A673 (cell line): ENCODE data around the gene TSPAN10. TPM values are rescaled to one million over a fixed set of nuclear protein-coding genes. Genes with fewer than 3 reads are reported as not detected.

ENCODE experiments used
- BruUV-seq: library from RNA; stranded (reverse); fragments of 400-500 nt; replicated peaks from 2 replicates; lab custom pipeline; 2021; lab: Mats Ljungman, UMichigan
- CTCF ChIA-PET: fragments of 300-600 bp; sonication (Branson Sonifier 250); formaldehyde crosslinking; loops from one replicate; lab custom pipeline; 2022; ENCODE audit warnings: antibody characterized with exemption; lab: Charles Lee
- POLR2A ChIA-PET: fragments of 300-600 bp; sonication (Branson Sonifier 250); formaldehyde crosslinking; loops from one replicate; lab custom pipeline; 2022; ENCODE audit warnings: antibody characterized with exemption; ENCODE audit not compliant: low non-redundant PET; lab: Charles Lee
- DNase-seq: peaks from one replicate; pipeline ENCODE4 v3.0.0-alpha.2; 2015; ENCODE audit warnings: low spot score
- H3K27ac ChIP-seq: fragments of 200-600 bp; sonication (generic); 2 replicates; pipeline ENCODE4 v1.5.1; 2016; ENCODE audit warnings: mixed run types, low read depth, mild to moderate bottlenecking, mixed read lengths, antibody characterized with exemption, low read length; ENCODE audit not compliant: poor library complexity, severe bottlenecking
- H3K27me3 ChIP-seq: fragments of 200-600 bp; sonication (generic); replicated peaks from 2 replicates; pipeline ENCODE4 v1.6.1; 2017; ENCODE audit warnings: mixed run types, low read depth, mild to moderate bottlenecking, mixed read lengths, antibody characterized with exemption, low read length; ENCODE audit not compliant: insufficient read depth, poor library complexity
- H3K36me3 ChIP-seq: fragments of 200-600 bp; sonication (generic); 2 replicates; pipeline ENCODE4 v1.6.1; 2016; ENCODE audit warnings: mixed run types, mild to moderate bottlenecking, mixed read lengths, antibody characterized with exemption, low read length; ENCODE audit not compliant: insufficient read depth, poor library complexity, severe bottlenecking
- H3K4me1 ChIP-seq: fragments of 200-600 bp; sonication (generic); 2 replicates; pipeline ENCODE4 v1.6.1; 2017; ENCODE audit warnings: mixed run types, mild to moderate bottlenecking, mixed read lengths, antibody characterized with exemption, low read length; ENCODE audit not compliant: insufficient read depth, poor library complexity, severe bottlenecking
- H3K4me3 ChIP-seq: fragments of 200-600 bp; sonication (generic); 2 replicates; pipeline ENCODE4 v1.5.1; 2016; ENCODE audit warnings: low read depth, mixed run types, mild to moderate bottlenecking, mixed read lengths, low read length; ENCODE audit not compliant: poor library complexity, severe bottlenecking
- H3K9me3 ChIP-seq: fragments of 200-600 bp; sonication (generic); 2 replicates; pipeline ENCODE4 v1.6.1; 2016; ENCODE audit warnings: mixed run types, low read depth, mild to moderate bottlenecking, mixed read lengths, antibody characterized with exemption, low read length; ENCODE audit not compliant: poor library complexity, severe bottlenecking
- EZH2 ChIP-seq: fragments of 200-600 bp; sonication (generic); IDR thresholded peaks from 2 replicates; pipeline ENCODE4 v1.6.1; 2017; ENCODE audit warnings: borderline replicate concordance, low read depth, mild to moderate bottlenecking, mixed read lengths, antibody characterized with exemption, low read length; ENCODE audit not compliant: poor library complexity, severe bottlenecking
- intact Hi-C: fragments of 100-400 bp; cut with micrococcal nuclease; formaldehyde crosslinking; loops from one replicate; pipeline ENCODE4 v1.10.0; 2022; ENCODE audit not compliant: unreplicated experiment
- total RNA-seq: library from RNA; stranded (reverse); gene quantifications from 2 replicates; pipeline ENCODE4 v1.2.3, GENCODE V29; 2021
- TF ChIP-seq, protein P1 (sequence below): fragments of 300-800, 200-600 bp; sonication (generic); conservative IDR thresholded peaks from 2 replicates; pipeline ENCODE4 v1.5.1; 2017; ENCODE audit warnings: low read depth, mild to moderate bottlenecking, antibody characterized with exemption, low read length, moderate library complexity, mixed read lengths

Gene TSPAN10
- total RNA-seq, 1 experiment from 2014 or later: 1.1 TPM

DNA sequence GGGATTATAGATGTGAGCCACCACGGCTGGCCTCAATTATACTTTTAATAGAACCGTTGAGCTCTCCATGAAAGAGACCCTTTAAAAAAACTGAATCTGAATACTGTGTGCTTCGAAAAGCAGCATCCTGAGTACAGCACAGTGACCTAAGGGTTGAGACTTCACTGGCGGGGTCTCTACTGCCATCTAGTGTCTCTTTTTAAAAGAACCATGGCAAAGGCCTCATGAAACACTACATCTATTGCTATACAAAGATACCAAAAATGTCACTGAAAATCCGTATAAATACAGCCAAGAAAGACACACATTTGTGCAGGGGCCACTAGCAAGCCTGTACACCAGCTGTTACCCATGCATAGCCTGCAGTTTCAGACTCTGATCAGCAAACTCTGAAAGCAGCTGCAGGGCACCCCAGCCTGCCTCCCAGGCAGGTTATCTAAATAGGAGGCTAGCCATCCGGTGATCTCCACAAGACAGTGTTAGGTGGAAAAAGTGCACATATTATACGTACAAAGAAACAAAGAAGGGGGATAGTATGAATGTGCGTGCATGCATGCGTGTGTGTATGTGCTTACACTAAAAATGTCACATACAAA is 35.4 kb upstream of the TSPAN10 start:
- H3K36me3 ChIP-seq: peaks cover 84% of the 10 kb centered on the region
- CTCF ChIA-PET: interaction anchor here (0.6 kb wide), 2 partner anchors 27 to 49 kb away, joined by 3 read pairs; partner anchors contain the start of gene FAAP100

DNA sequence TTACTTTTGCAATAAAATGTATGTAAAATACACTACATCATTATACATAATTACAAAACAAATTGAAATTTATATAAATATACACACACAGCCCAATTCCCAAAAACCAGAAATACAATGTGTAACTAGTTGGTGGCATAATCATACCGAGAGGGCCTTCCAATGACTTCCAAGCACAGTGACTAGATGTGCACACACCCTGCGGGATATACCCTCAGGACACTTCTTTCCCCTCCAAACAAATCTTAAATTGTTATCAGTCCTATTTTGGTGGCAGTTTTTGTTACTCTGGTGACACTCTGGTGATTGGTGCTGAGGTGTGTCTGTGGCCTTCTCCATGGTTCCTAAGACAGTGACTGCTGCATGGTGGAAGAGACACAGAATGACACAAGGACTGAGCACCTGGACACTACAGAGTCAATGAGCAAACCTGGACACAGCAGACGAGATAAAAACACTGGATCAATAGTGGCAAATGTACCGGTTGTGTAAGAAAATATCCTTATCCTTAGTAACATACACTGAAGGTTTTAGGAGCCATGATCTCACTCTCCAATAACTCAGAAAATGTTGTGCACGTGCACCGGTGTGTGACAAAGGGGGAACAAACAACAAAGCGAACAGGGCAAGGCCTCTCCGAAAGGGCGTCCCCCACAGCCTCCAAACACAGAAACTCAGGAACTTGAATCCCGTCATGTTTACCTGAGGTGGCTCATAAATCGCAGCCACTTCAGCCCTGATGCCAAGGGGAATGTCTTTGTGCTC is 33.0 kb upstream of the TSPAN10 start:
- Histone ChIP-seq H3K4me3 (no peak overlapping the region), H3K9me3 (no peaks in the 10 kb centered on the region), H3K36me3 (peaks cover 85% of the 10 kb centered on the region), H3K27ac (no peak overlapping the region), H3K4me1 (peaks cover 4% of the 10 kb centered on the region), H3K27me3 (no peaks in the 10 kb centered on the region)
- intact Hi-C loops: loop anchor here (10.0 kb wide), 1 partner anchor 89 kb away; the partner anchor contains the start of gene ACTG1
- TF ChIP-seq EZH2: no peak
- TF ChIP-seq, protein P1, sequence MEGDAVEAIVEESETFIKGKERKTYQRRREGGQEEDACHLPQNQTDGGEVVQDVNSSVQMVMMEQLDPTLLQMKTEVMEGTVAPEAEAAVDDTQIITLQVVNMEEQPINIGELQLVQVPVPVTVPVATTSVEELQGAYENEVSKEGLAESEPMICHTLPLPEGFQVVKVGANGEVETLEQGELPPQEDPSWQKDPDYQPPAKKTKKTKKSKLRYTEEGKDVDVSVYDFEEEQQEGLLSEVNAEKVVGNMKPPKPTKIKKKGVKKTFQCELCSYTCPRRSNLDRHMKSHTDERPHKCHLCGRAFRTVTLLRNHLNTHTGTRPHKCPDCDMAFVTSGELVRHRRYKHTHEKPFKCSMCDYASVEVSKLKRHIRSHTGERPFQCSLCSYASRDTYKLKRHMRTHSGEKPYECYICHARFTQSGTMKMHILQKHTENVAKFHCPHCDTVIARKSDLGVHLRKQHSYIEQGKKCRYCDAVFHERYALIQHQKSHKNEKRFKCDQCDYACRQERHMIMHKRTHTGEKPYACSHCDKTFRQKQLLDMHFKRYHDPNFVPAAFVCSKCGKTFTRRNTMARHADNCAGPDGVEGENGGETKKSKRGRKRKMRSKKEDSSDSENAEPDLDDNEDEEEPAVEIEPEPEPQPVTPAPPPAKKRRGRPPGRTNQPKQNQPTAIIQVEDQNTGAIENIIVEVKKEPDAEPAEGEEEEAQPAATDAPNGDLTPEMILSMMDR: no peak
- ChIA-PET POLR2A (no interaction called here), CTCF (no interaction called here)
- DNase-seq: no peak
- BruUV-seq: TSS peak; percentile 7

More for the DNA sequence above, 35.4 kb upstream of the TSPAN10 start:
- DNase-seq: peak; percentile 87
- no peaks in the 10 kb centered on the region for H3K9me3 ChIP-seq
- H3K4me3 ChIP-seq: no peak overlapping the region
- POLR2A ChIA-PET: no interaction called here
- TF ChIP-seq, protein P1: peak; percentile 84
- no peak for TF ChIP-seq EZH2
- no peak overlapping the region for H3K27ac ChIP-seq
- peaks cover 4% of the 10 kb centered on the region for H3K4me1 ChIP-seq
- intact Hi-C loops: loop anchor here (2.0 to 10.0 kb wide), 2 partner anchors 87 to 347 kb away; partner anchors contain the start of gene ACTG1
- no TSS peak for BruUV-seq
- H3K27me3 ChIP-seq: no peaks in the 10 kb centered on the region

DNA sequence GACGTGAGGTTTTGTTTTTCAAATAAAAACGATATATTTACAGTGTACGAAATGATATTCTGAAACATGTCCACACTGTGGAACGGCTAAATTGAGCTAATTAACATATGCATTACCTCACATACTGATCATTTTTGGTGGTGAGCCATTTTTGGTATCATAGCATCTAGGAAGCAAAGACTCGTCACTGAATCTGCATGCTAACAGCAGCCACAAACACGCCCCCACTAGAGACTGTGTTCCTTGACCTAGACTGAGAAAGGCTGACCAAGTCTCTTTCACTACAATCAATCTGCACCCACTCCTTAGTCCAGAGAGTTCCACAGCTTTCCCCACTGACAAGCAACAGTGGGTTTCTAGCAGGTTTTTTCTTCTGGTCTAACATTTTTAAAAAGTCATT is 29.6 kb upstream of the TSPAN10 start:
- peaks cover 80% of the 10 kb centered on the region for H3K36me3 ChIP-seq
- no peaks in the 10 kb centered on the region for H3K4me1 ChIP-seq
- POLR2A ChIA-PET: no interaction called here
- DNase-seq: no peak
- intact Hi-C loops: loop anchor here (10.0 kb wide), 1 partner anchor 93 kb away; the partner anchor contains the start of gene ACTG1
- TF ChIP-seq, protein P1: no peak
- no peak for TF ChIP-seq EZH2
- CTCF ChIA-PET: no interaction called here
- BruUV-seq: no TSS peak
- no peaks in the 10 kb centered on the region for H3K9me3 ChIP-seq
- H3K27ac ChIP-seq: peak overlapping the region; percentile 19
- H3K4me3 ChIP-seq: no peak overlapping the region
- no peaks in the 10 kb centered on the region for H3K27me3 ChIP-seq
